ENCODE results near the gene ERMP1.

ERMP1 gene

DNA sequence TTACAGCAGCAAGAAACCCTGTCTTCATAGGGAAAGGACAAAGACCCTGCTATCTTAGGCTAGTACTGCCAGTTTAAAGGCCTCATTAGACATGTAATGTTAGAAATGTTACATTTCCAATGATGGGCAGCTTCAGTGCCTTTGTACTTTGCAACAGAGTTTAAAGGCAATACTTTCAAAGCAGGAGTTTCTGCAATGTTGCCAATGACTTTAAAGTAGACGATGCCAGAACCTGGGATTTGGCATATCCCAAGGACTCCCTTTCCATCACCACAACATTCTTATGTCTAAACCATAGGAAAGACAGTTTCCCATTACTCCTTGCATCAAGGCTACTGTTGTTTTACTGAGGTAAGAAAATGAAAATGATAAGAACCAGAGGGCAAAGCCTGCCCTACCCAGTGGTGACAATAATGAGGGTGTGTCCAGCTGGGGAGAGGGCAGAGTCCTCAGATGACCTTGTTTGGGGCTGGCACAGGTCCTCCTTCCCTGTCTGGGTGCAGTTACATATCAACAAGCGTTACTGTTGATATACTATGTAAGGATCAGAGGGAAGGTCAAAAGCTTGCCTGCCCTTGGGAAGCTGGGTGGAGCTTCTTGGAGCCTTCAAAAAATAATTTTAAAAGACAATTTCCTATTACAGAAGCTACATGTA, 30.3 kb upstream of the ERMP1 start:
- no peak overlapping the region for H3K4me3 ChIP-seq (ENCODE audit: low read depth, low read length)
- TF ChIP-seq POLR2A (IDR thresholded peaks at IDR 0.05; ENCODE audit: extremely low read depth, insufficient read length) = no peak

DNA sequence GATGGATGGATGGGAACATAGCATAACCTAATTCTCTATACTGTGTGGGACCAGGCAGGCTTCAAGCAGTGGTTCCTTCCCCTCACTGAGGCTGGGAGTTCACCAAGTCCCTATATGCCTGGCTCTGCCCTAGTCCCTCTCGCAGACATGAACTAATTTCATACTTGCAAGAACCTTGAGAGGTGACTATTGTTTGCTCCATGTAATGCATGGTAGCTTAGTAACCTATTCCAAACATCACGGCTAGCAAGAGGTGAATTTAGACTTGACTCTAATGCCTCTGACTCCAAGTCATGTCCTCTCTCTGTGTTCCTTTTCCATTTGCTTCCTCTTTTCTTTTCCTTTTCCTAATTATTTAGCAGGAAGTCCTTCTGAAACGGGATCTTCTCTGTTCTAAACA, 25.9 kb upstream of the ERMP1 start:
- H3K4me3 ChIP-seq (ENCODE audit: low read depth, low read length) = no peak overlapping the region
- DNase-seq (ENCODE audit: low read depth) = no peak
- TF ChIP-seq MYC (IDR thresholded peaks at IDR 0.05; ENCODE audit: low read depth, low read length) (no peak), MAX (IDR thresholded peaks at IDR 0.05; ENCODE audit: low read depth, low read length) (no peak), CTCF (IDR thresholded peaks at IDR 0.05; ENCODE audit: low read depth, low read length) (no peak), POLR2A (IDR thresholded peaks at IDR 0.05; ENCODE audit: extremely low read depth, insufficient read length) (no peak)

More for the DNA sequence above, 30.3 kb upstream of the ERMP1 start:
- DNase-seq (ENCODE audit: low read depth) = no peak

DNA sequence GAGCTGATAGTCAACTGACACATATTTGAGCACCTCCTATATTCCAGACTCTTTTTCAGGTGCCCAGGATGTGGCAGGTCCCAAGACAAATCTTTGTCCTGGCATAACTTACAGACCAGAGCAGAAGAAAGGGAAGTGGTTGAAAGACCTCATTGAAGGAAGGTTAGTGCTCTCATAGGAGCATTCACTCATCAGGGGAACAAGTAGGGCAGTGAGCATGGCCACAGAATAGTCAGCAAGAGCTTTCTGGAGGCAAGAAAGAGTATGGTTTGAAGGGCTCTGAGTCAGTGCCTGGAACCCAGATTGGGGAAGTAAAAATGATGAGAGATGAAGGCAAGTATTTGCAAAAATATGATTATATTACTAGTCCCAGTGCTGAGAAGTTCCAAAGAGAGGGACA, 25.0 kb upstream of the ERMP1 start:
- no peak overlapping the region for H3K4me3 ChIP-seq (ENCODE audit: low read depth, low read length)
- peak; percentile 86 for DNase-seq (ENCODE audit: low read depth)
- peak; percentile 53 for TF ChIP-seq MAX (IDR thresholded peaks at IDR 0.05; ENCODE audit: low read depth, low read length)
- no peak for TF ChIP-seq POLR2A (IDR thresholded peaks at IDR 0.05; ENCODE audit: extremely low read depth, insufficient read length)
- no peak for TF ChIP-seq CTCF (IDR thresholded peaks at IDR 0.05; ENCODE audit: low read depth, low read length)
- TF ChIP-seq MYC (IDR thresholded peaks at IDR 0.05; ENCODE audit: low read depth, low read length) = peak; percentile 27; the same call in 1 of the 2 replicates

GRCh38 chr9:5854063-5854790, 21.3 kb upstream of the ERMP1 start:
- no peak overlapping the region for H3K4me3 ChIP-seq (ENCODE audit: low read depth, low read length)
- TF ChIP-seq MAX (IDR thresholded peaks at IDR 0.05; ENCODE audit: low read depth, low read length) = no peak
- no peak for TF ChIP-seq MYC (IDR thresholded peaks at IDR 0.05; ENCODE audit: low read depth, low read length)
- no peak for DNase-seq (ENCODE audit: low read depth)

- no peak overlapping the region for H3K4me3 ChIP-seq (ENCODE audit: low read depth, low read length)
- DNase-seq (ENCODE audit: low read depth) = no peak
- TF ChIP-seq CTCF (IDR thresholded peaks at IDR 0.05; ENCODE audit: low read depth, low read length) (no peak), POLR2A (IDR thresholded peaks at IDR 0.05; ENCODE audit: extremely low read depth, insufficient read length) (no peak), MAX (IDR thresholded peaks at IDR 0.05; ENCODE audit: low read depth, low read length) (no peak), MYC (IDR thresholded peaks at IDR 0.05; ENCODE audit: low read depth, low read length) (no peak)
Observed at GRCh38 chr9:5853617-5854016, 20.7 kb upstream of the ERMP1 start.

DNA sequence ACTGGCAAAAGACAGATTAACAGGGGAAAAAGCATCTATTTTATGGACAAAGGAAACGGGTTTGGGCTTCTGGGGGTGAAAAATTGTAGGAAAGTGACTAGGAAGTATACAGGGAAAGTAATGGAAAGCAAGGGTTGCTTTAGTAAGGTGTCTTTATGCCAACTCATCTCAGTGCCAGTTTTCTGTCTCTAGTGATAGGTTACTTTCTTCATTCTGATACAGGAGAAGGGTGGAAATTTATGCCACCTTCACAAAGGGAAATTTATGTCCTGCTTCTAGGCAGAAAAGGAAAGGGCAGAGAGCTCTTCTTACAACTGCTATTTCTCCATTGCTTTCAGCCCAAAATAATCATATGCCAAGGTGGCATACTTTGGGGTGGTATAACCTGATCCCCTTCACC, 20.1 kb upstream of the ERMP1 start:
- no peak for DNase-seq (ENCODE audit: low read depth)
- TF ChIP-seq MAX (IDR thresholded peaks at IDR 0.05; ENCODE audit: low read depth, low read length) (no peak), CTCF (IDR thresholded peaks at IDR 0.05; ENCODE audit: low read depth, low read length) (no peak), MYC (IDR thresholded peaks at IDR 0.05; ENCODE audit: low read depth, low read length) (no peak), POLR2A (IDR thresholded peaks at IDR 0.05; ENCODE audit: extremely low read depth, insufficient read length) (no peak)
- no peak overlapping the region for H3K4me3 ChIP-seq (ENCODE audit: low read depth, low read length)
